Measurements from ENCODE around the gene CDH22. TPM values are rescaled to one million over a fixed set of nuclear protein-coding genes. Genes with fewer than 3 reads are reported as not detected.

Gene CDH22
- total and polyA plus RNA-seq, 10 of the 15 experiments (the other 5 are each of a cell fraction or from before 2014, with no cell fraction given) = not detected

DNA sequence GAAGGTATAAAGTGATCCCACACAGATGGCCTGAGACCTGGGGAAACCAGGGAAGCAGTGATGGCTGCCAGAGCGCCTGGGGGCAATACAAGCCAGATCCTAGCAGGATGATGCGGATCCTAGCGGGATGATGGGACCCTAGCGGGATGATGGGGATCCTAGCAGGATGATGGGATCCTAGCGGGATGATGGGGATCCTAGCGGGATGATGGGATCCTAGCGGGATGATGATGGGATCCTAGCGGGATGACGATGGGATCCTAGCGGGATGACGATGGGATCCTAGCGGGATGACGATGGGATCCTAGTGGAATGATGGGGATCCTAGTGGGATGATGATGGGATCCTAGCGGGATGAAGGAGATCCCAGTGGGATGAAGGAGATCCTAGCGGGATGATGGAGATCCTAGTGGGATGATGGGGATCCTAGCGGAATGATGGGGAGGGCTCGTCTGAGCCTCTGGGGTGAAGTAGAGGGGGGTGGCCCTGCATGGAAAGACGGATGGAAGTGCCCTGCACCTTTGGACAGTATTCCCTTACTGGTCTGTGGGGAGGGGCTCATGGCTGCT is 44.2 kb upstream of the CDH22 start:
- no peak overlapping the region for H3K4me2 ChIP-seq (ENCODE audit: control insufficient read depth, insufficient read depth)

GRCh38 chr20:46351357-46352058 is 43.2 kb upstream of the CDH22 start:
- no TSS peak for BruUV-seq (replicated peaks)
- TF ChIP-seq EGR1 (IDR thresholded peaks at IDR 0.05; ENCODE audit: borderline replicate concordance in 1 of 2, low read depth in 2 of 2, low read length in 2 of 2) (0 out of 3 replicates have a peak, but pooled peaks of 1 of the 2 experiments have one; percentile 32), ZNF207 (IDR thresholded peaks at IDR 0.05; ENCODE audit: borderline replicate concordance) (no peak), NR2F1 (conservative IDR thresholded peaks at IDR 0.05) (0 out of 2 replicates have a peak, but pooled peaks have one; percentile 25), ETV6 (conservative IDR thresholded peaks at IDR 0.05 in 1 of 2, IDR thresholded peaks at IDR 0.05 in 1 of 2; ENCODE audit: borderline replicate concordance in 1 of 2, low read depth in 1 of 2) (no peak), BHLHE40 (IDR thresholded peaks at IDR 0.05; ENCODE audit: borderline replicate concordance in 1 of 2, low read depth in 2 of 2, low read length in 1 of 2) (no peak), SUZ12 (IDR thresholded peaks at IDR 0.05; ENCODE audit: unreplicated experiment) (no peak), TAF1 (IDR thresholded peaks at IDR 0.05; ENCODE audit: borderline replicate concordance, low read depth, low read length) (no peak), POLR2AphosphoS5 (IDR thresholded peaks at IDR 0.05; ENCODE audit: low read length) (peak; percentile 23; the same call in 1 of the 2 replicates)
- TF ChIP-seq, protein P1, sequence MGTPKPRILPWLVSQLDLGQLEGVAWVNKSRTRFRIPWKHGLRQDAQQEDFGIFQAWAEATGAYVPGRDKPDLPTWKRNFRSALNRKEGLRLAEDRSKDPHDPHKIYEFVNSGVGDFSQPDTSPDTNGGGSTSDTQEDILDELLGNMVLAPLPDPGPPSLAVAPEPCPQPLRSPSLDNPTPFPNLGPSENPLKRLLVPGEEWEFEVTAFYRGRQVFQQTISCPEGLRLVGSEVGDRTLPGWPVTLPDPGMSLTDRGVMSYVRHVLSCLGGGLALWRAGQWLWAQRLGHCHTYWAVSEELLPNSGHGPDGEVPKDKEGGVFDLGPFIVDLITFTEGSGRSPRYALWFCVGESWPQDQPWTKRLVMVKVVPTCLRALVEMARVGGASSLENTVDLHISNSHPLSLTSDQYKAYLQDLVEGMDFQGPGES (IDR thresholded peaks at IDR 0.05) = no peak
- TF ChIP-seq, protein P2, sequence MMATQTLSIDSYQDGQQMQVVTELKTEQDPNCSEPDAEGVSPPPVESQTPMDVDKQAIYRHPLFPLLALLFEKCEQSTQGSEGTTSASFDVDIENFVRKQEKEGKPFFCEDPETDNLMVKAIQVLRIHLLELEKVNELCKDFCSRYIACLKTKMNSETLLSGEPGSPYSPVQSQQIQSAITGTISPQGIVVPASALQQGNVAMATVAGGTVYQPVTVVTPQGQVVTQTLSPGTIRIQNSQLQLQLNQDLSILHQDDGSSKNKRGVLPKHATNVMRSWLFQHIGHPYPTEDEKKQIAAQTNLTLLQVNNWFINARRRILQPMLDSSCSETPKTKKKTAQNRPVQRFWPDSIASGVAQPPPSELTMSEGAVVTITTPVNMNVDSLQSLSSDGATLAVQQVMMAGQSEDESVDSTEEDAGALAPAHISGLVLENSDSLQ (IDR thresholded peaks at IDR 0.05) = peak; percentile 71

More for the DNA sequence above, 44.2 kb upstream of the CDH22 start:
- POLR2A ChIA-PET = interaction anchor here (1.6 kb wide), 1 partner anchor 9 kb away, joined by 5 read pairs; no protein-coding TSS in a partner anchor
- Histone ChIP-seq H4K20me1 (ENCODE audit: control insufficient read depth, insufficient read depth) (no peaks in the 10 kb centered on the region), H3K4me1 (ENCODE audit: control insufficient read depth, insufficient read depth, low read length) (peaks cover 39% of the 10 kb centered on the region), H3K4me3 (no peak overlapping the region), H3K9me3 (replicated peaks; ENCODE audit: control insufficient read depth, insufficient read depth, low read length) (no peaks in the 10 kb centered on the region), H3K27ac (ENCODE audit: control insufficient read depth, insufficient read depth) (no peak overlapping the region), H2AFZ (ENCODE audit: control insufficient read depth, low read depth, low read length) (no peak overlapping the region), H3K36me3 (ENCODE audit: control insufficient read depth in 2 of 2, insufficient read depth in 2 of 2, low read length in 1 of 2) (peaks cover 4 to 6% of the 10 kb centered on the region in 2 experiments; a peak in 2 of 4 replicates), H3K9ac (ENCODE audit: control insufficient read depth, insufficient read depth, low read length) (no peak overlapping the region), H3K79me2 (ENCODE audit: control insufficient read depth, insufficient read depth, low read length) (no peaks in the 10 kb centered on the region; the same call in 1 of the 2 replicates), H3K27me3 (replicated peaks in 1 of 2; ENCODE audit: control insufficient read depth in 2 of 2, insufficient read depth in 2 of 2, low read length in 1 of 2) (no peaks in the 10 kb centered on the region)
- ATAC-seq (no peak), DNase-seq (ENCODE audit: low read depth, low spot score) (no peak), FAIRE-seq (no peak)
- in situ Hi-C loops (cut with MboI) (loop anchor here (25.0 kb wide), 1 partner anchor 540 kb away; the partner anchor contains the start of gene UBE2C), intact Hi-C loops (cut with micrococcal nuclease; ENCODE audit: unreplicated experiment) (no loop called here)
- BruUV-seq (replicated peaks) = no TSS peak
- RAD21 ChIA-PET (ENCODE audit: unreplicated experiment) = no interaction called here
- peak; percentile 76 for TF ChIP-seq EED (IDR thresholded peaks at IDR 0.05; ENCODE audit: low read depth)
- no peak for TF ChIP-seq SRF (IDR thresholded peaks at IDR 0.05; ENCODE audit: low read depth in 2 of 2, low read length in 2 of 2)
- no peak for TF ChIP-seq FOS (IDR thresholded peaks at IDR 0.05; ENCODE audit: borderline replicate concordance, extremely low read depth, insufficient read length)
- TF ChIP-seq TCF7 (IDR thresholded peaks at IDR 0.05; ENCODE audit: borderline replicate concordance) = no peak
- CTCF ChIA-PET = no interaction called here
- SMC1A ChIA-PET (ENCODE audit: uncharacterized antibody, unreplicated experiment) = no interaction called here
- 93% methylated on average over 18 of the region's 18 CpGs for WGBS (ENCODE audit: insufficient coverage, insufficient replicate concordance, low lambda C conversion rate, missing lambda C conversion rate)

More at GRCh38 chr20:46351357-46352058, 43.2 kb upstream of the CDH22 start:
- SMC1A ChIA-PET (ENCODE audit: uncharacterized antibody, unreplicated experiment) = no interaction called here
- Histone ChIP-seq H3K79me2 (ENCODE audit: control insufficient read depth, insufficient read depth, low read length) (no peaks in the 10 kb centered on the region), H3K4me3 (no peak overlapping the region), H3K27ac (ENCODE audit: control insufficient read depth, insufficient read depth) (peak overlapping the region; percentile 91), H4K20me1 (ENCODE audit: control insufficient read depth, insufficient read depth) (no peaks in the 10 kb centered on the region), H3K9me3 (replicated peaks; ENCODE audit: control insufficient read depth, insufficient read depth, low read length) (no peaks in the 10 kb centered on the region), H3K4me2 (ENCODE audit: control insufficient read depth, insufficient read depth) (peak overlapping the region; percentile 73), H3K36me3 (ENCODE audit: control insufficient read depth in 2 of 2, insufficient read depth in 2 of 2, low read length in 1 of 2) (peaks cover under 1 to 6% of the 10 kb centered on the region in 2 experiments; a peak in 2 of 4 replicates), H2AFZ (ENCODE audit: control insufficient read depth, low read depth, low read length) (no peak overlapping the region), H3K27me3 (replicated peaks in 1 of 2; ENCODE audit: control insufficient read depth in 2 of 2, insufficient read depth in 2 of 2, low read length in 1 of 2) (no peaks in the 10 kb centered on the region), H3K9ac (ENCODE audit: control insufficient read depth, insufficient read depth, low read length) (0 out of 2 replicates have a peak overlapping the region, but pooled peaks have one; percentile 25), H3K4me1 (ENCODE audit: control insufficient read depth, insufficient read depth, low read length) (peaks cover 33% of the 10 kb centered on the region)
- POLR2A ChIA-PET = interaction anchor here (1.7 to 3.6 kb wide), 2 partner anchors 8 to 56 kb away, joined by 4 to 24 read pairs; partner anchors contain the start of gene ELMO2
- DNase-seq (ENCODE audit: low read depth, low spot score) = no peak
- ATAC-seq = peak; percentile 73
- peak; percentile 81 for FAIRE-seq
- in situ Hi-C loops (cut with MboI) (loop anchor here (25.0 kb wide), 1 partner anchor 539 kb away; the partner anchor contains the start of gene UBE2C), intact Hi-C loops (cut with micrococcal nuclease; ENCODE audit: unreplicated experiment) (no loop called here)
- WGBS (ENCODE audit: insufficient coverage, insufficient replicate concordance, low lambda C conversion rate, missing lambda C conversion rate) = 64% methylated on average over 6 of the region's 7 CpGs
- RAD21 ChIA-PET (ENCODE audit: unreplicated experiment) = interaction anchor here (1.1 to 1.6 kb wide), 2 partner anchors 12 to 51 kb away, joined by 3 to 10 read pairs; no protein-coding TSS in a partner anchor
- CTCF ChIA-PET = interaction anchor here (2.0 to 4.1 kb wide), 2 partner anchors 14 to 46 kb away, joined by 4 to 56 read pairs; no protein-coding TSS in a partner anchor

Data from GM12878 (cell line).